Measurements from ENCODE around the gene CHI3L2.

DNA sequence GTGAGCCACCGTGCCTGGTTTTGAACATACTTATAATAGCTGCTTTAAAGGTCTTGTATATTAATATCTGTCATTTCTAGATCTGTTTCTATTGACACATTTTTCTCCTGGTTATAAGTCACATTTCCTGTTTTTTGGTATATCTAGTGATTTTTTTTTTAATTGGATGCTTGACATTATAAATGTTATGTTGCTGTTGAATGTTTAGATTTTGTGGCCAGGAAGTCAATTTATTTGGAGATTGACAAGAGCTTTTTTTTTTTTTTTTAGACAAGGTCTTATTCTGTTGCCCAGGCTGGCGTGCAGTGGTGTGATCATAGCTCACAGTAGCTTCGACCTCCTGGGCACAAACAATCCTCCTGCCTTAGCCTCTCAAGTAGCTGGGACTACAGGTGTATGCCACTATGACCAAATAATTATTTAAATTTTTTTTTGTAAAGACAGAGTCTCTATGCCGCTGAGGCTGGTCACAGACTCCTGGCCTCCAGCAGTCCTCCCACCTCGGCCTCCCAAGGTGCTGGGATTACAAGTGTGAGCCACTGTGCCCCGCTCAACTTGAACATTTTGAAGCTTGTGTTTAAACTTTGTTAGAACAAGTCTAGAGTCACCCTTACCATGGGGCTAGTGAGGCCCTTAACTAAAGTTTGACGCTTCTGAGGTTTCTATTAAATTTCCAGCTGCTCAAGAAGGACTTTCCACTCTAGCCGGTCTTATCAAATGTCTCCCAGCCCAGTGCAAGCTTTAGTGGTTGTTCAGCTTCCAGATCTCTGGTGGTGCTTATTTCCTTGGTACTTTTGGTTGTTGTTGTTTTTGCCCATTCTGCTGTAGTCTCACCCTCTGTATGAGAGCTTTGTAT is 8.6 kb upstream of the CHI3L2 start:
- TF ChIP-seq, protein P1, sequence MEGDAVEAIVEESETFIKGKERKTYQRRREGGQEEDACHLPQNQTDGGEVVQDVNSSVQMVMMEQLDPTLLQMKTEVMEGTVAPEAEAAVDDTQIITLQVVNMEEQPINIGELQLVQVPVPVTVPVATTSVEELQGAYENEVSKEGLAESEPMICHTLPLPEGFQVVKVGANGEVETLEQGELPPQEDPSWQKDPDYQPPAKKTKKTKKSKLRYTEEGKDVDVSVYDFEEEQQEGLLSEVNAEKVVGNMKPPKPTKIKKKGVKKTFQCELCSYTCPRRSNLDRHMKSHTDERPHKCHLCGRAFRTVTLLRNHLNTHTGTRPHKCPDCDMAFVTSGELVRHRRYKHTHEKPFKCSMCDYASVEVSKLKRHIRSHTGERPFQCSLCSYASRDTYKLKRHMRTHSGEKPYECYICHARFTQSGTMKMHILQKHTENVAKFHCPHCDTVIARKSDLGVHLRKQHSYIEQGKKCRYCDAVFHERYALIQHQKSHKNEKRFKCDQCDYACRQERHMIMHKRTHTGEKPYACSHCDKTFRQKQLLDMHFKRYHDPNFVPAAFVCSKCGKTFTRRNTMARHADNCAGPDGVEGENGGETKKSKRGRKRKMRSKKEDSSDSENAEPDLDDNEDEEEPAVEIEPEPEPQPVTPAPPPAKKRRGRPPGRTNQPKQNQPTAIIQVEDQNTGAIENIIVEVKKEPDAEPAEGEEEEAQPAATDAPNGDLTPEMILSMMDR (IDR thresholded peaks at IDR 0.05): no peak
- no peak for TF ChIP-seq POLR2AphosphoS5 (IDR thresholded peaks at IDR 0.05; ENCODE audit: low read depth, low read length)
- TF ChIP-seq, protein P2, sequence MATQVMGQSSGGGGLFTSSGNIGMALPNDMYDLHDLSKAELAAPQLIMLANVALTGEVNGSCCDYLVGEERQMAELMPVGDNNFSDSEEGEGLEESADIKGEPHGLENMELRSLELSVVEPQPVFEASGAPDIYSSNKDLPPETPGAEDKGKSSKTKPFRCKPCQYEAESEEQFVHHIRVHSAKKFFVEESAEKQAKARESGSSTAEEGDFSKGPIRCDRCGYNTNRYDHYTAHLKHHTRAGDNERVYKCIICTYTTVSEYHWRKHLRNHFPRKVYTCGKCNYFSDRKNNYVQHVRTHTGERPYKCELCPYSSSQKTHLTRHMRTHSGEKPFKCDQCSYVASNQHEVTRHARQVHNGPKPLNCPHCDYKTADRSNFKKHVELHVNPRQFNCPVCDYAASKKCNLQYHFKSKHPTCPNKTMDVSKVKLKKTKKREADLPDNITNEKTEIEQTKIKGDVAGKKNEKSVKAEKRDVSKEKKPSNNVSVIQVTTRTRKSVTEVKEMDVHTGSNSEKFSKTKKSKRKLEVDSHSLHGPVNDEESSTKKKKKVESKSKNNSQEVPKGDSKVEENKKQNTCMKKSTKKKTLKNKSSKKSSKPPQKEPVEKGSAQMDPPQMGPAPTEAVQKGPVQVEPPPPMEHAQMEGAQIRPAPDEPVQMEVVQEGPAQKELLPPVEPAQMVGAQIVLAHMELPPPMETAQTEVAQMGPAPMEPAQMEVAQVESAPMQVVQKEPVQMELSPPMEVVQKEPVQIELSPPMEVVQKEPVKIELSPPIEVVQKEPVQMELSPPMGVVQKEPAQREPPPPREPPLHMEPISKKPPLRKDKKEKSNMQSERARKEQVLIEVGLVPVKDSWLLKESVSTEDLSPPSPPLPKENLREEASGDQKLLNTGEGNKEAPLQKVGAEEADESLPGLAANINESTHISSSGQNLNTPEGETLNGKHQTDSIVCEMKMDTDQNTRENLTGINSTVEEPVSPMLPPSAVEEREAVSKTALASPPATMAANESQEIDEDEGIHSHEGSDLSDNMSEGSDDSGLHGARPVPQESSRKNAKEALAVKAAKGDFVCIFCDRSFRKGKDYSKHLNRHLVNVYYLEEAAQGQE (IDR thresholded peaks at IDR 0.05; ENCODE audit: insufficient read depth in 1 of 2, low read depth in 2 of 2, low read length in 1 of 2): no peak
- no peak for TF ChIP-seq SIN3A (IDR thresholded peaks at IDR 0.05; ENCODE audit: borderline replicate concordance, insufficient read depth, low read depth, low read length)

Data from Panc1 (cell line).